KMS-11 (cell line): ENCODE data around the gene RIN3.

ENCODE experiments used
- H2AFZ ChIP-seq: fragments of 200-600 bp; sonication (generic); 2 replicates; pipeline ENCODE4 v1.6.1; 2016; ENCODE audit warnings: antibody characterized with exemption, mixed run types, low read depth
- H3K27ac ChIP-seq: fragments of 200-600 bp; sonication (generic); 2 replicates; pipeline ENCODE4 v1.6.1; 2016; ENCODE audit warnings: mild to moderate bottlenecking, mixed run types
- H3K27me3 ChIP-seq: fragments of 200-600 bp; sonication (generic); 2 replicates; pipeline ENCODE4 v1.6.1; 2017; ENCODE audit warnings: mild to moderate bottlenecking, low read depth, mixed run types, moderate library complexity; ENCODE audit not compliant: insufficient read depth
- H3K36me3 ChIP-seq: fragments of 200-600 bp; sonication (generic); 2 replicates; pipeline ENCODE4 v1.6.1; 2017; ENCODE audit warnings: mild to moderate bottlenecking, mixed run types; ENCODE audit not compliant: insufficient read depth
- H3K4me1 ChIP-seq: fragments of 200-600 bp; sonication (generic); 2 replicates; pipeline ENCODE4 v1.6.1; 2016; ENCODE audit warnings: mild to moderate bottlenecking, low read depth, mixed run types; ENCODE audit not compliant: poor library complexity, severe bottlenecking
- H3K4me2 ChIP-seq: fragments of 200-600 bp; sonication (generic); 2 replicates; pipeline ENCODE4 v1.7.0; 2016; ENCODE audit warnings: mild to moderate bottlenecking, mixed run types
- H3K4me3 ChIP-seq: fragments of 200-600 bp; sonication (generic); IDR thresholded peaks from 2 replicates; pipeline ENCODE4 v1.6.1; 2017; ENCODE audit warnings: low read depth, low read length, mixed read lengths; ENCODE audit not compliant: insufficient read depth
- H3K79me2 ChIP-seq: fragments of 200-600 bp; sonication (generic); 2 replicates; pipeline ENCODE4 v1.6.1; 2016; ENCODE audit warnings: low read depth, mixed run types; ENCODE audit not compliant: insufficient read depth
- H3K9ac ChIP-seq: fragments of 200-600 bp; sonication (generic); 2 replicates; pipeline ENCODE4 v1.6.1; 2016; ENCODE audit warnings: mild to moderate bottlenecking, mixed run types
- H4K20me1 ChIP-seq: fragments of 200-600 bp; sonication (generic); 2 replicates; pipeline ENCODE4 v1.6.1; 2016; ENCODE audit warnings: mild to moderate bottlenecking, mixed run types; ENCODE audit not compliant: insufficient read depth
- TF ChIP-seq, protein P1 (sequence below): fragments of 200-600 bp; sonication (generic); conservative IDR thresholded peaks from 2 replicates; pipeline ENCODE4 v1.6.1; 2017; ENCODE audit warnings: low read depth, mild to moderate bottlenecking, antibody characterized with exemption, low read length, moderate library complexity, mixed read lengths

The RIN3 gene

DNA sequence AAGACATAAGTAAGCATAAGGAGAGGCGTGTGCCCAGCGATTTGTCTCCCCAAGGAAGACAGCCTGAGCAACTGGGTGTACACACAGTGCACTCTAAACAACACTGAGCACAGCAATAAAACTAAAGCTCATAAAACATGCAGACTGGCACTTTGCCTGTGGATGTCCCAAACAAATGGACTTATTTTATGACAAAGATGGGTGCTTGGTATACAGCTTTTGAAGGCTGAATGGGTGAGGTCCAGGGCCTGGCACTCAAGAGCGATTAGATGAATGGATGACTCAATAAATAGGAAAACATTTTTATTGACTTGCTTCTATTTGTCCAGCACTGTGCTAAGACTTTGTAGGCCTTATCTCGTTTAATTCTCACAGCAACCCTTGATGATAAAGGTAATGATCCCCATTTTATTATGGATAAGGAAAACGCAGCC, 206.3 kb downstream of the RIN3 start:
- Histone ChIP-seq H3K36me3 (no peaks in the 10 kb centered on the region), H3K4me2 (no peak overlapping the region)

DNA sequence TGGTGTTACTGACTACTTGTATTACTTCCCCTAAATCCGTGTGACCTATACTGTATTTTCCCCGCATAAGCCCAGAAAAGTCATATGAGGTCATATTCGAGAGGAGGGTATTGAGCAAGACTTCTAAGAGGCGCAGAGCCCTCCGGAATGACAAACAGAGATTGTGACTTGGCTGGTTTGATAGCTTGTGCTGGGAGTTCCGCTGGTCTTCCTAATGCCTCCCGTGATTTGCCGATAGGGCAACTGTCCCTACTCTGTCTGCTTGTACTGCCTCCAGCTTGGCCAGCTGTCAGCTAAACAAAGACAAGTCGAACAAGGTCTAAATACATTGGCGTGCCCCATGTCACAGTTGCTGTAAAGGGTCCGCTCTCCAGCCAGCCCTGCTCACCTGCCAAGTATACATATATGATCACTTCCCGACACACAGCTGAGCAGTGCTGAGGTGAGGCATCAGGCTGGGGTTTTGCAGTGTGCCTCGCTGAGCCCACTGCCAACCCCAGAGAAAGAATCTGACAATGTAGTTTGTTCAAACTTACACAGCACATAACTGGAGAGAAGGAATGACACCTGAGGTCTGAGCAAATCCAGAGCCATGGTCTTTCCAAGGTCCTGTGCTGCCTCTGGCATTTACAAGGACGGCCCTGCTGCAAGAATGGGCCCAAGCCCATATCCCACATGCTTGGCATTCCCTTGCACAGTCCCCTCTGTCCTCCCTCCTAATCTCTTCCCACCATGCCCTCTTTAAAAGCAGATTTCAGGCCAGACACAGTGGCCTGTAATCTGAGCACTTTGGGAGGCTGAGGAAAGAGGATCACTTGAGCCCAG, 211.1 kb downstream of the RIN3 start:
- Histone ChIP-seq H2AFZ (no peak overlapping the region), H3K27ac (no peak overlapping the region), H4K20me1 (no peaks in the 10 kb centered on the region), H3K27me3 (no peaks in the 10 kb centered on the region), H3K36me3 (no peaks in the 10 kb centered on the region), H3K79me2 (no peaks in the 10 kb centered on the region), H3K4me2 (no peak overlapping the region), H3K9ac (no peak overlapping the region), H3K4me1 (peaks cover 38% of the 10 kb centered on the region), H3K4me3 (no peak overlapping the region)
- TF ChIP-seq, protein P1, sequence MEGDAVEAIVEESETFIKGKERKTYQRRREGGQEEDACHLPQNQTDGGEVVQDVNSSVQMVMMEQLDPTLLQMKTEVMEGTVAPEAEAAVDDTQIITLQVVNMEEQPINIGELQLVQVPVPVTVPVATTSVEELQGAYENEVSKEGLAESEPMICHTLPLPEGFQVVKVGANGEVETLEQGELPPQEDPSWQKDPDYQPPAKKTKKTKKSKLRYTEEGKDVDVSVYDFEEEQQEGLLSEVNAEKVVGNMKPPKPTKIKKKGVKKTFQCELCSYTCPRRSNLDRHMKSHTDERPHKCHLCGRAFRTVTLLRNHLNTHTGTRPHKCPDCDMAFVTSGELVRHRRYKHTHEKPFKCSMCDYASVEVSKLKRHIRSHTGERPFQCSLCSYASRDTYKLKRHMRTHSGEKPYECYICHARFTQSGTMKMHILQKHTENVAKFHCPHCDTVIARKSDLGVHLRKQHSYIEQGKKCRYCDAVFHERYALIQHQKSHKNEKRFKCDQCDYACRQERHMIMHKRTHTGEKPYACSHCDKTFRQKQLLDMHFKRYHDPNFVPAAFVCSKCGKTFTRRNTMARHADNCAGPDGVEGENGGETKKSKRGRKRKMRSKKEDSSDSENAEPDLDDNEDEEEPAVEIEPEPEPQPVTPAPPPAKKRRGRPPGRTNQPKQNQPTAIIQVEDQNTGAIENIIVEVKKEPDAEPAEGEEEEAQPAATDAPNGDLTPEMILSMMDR, result no peak

More for the DNA sequence above, 206.3 kb downstream of the RIN3 start:
- Histone ChIP-seq H3K4me3 (no peak overlapping the region), H3K9ac (no peak overlapping the region), H3K79me2 (no peaks in the 10 kb centered on the region), H3K4me1 (peaks cover 10% of the 10 kb centered on the region), H2AFZ (no peak overlapping the region), H4K20me1 (no peaks in the 10 kb centered on the region), H3K27me3 (no peaks in the 10 kb centered on the region), H3K27ac (no peak overlapping the region)
- TF ChIP-seq, protein P1, result no peak

DNA sequence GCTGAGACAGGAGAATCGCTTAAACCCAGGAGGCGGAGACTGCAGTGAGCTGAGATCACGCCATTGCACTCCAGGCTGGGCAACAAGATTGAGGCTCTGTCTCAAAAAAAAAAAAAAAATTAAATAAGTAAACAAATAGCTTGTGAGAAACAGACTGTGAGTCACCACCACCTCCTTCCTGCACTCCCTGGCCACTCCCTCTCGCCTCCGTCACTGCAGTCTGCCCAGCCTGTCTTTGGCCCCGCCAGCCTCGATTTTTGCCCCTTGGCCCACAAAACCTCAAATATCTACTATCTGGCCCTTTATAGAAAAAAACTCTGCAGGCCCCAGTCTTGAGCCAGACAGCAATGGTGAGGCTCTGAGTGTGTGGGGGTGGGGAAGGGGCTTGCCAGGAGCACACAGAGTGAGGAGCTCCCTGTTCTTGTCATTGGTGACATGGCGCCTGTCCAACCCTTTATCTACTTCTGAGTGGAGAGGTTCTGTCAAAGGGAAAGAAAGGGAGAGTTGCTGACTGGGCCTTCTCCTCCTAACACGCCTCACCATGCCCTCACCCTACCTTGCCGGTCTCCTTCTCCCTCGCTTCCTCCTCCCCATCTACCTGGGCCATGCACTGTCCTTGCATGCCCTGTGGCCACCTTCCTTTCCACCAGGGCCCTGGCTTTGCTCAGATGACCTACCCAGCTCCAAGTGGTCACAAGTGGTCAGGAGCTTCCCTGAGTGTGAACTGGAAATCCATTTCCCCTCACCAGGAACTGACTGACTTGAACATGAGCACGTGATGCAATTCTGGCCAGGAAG, 212.8 kb downstream of the RIN3 start:
- Histone ChIP-seq H3K27ac (no peak overlapping the region), H4K20me1 (no peaks in the 10 kb centered on the region), H3K4me2 (no peak overlapping the region), H3K9ac (no peak overlapping the region), H3K79me2 (no peaks in the 10 kb centered on the region), H3K4me1 (peaks cover 52% of the 10 kb centered on the region), H2AFZ (no peak overlapping the region), H3K27me3 (no peaks in the 10 kb centered on the region), H3K36me3 (no peaks in the 10 kb centered on the region), H3K4me3 (no peak overlapping the region)
- TF ChIP-seq, protein P1, result no peak

DNA sequence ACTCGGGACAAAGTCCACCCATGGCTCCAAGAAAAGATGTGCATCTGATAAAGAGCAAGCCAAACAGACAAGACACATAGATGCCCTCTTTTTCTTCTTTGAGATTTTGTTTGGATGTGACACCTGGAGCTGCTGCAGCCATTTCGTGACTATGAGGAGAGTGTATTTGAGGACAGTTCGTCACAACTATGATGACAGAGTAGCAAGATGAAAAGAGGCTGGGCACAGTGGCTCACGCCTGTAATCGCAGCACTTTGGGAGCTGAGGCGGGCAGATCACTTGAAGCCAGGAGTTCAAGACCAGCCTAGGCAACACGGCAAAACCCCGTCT, 213.3 kb downstream of the RIN3 start:
- TF ChIP-seq, protein P1, result no peak
- Histone ChIP-seq H3K79me2 (no peaks in the 10 kb centered on the region), H3K4me3 (no peak overlapping the region), H3K4me1 (peaks cover 56% of the 10 kb centered on the region), H3K9ac (no peak overlapping the region), H3K27ac (no peak overlapping the region), H4K20me1 (no peaks in the 10 kb centered on the region), H3K27me3 (no peaks in the 10 kb centered on the region), H3K36me3 (no peaks in the 10 kb centered on the region), H3K4me2 (no peak overlapping the region), H2AFZ (no peak overlapping the region)
